Fibroblast of skin of right biceps (primary cell): ENCODE results near the gene MSTN.
A peak's percentile ranks its signal among the peaks of the same experiment; 100 is the strongest.

Experiments used
- DNase-seq: peaks from one replicate; pipeline ENCODE4 v3.0.0-alpha.2; 2013

Gene MSTN

GRCh38 chr2:190062601-190063000 is at the start of gene MSTN:
Gene MSTN (minus strand): TSS chr2:190062729. CDS start chr2:190062596, 133 bp downstream.
- no peak for DNase-seq

GRCh38 chr2:190111166-190111565 is 48.6 kb upstream of the MSTN start:
- DNase-seq, result no peak

GRCh38 chr2:190110699-190111098 is 48.2 kb upstream of the MSTN start:
- no peak for DNase-seq

- DNase-seq, result peak; percentile 56
These were observed 47.6 kb upstream of the MSTN start for GRCh38 chr2:190110131-190110530.

- no peak for DNase-seq
These were observed 44.9 kb upstream of the MSTN start for GRCh38 chr2:190107409-190107808.

- DNase-seq, result no peak
These were observed 44.3 kb upstream of the MSTN start for GRCh38 chr2:190106783-190107182.

GRCh38 chr2:190105554-190105953 is 43.0 kb upstream of the MSTN start:
- no peak for DNase-seq

- DNase-seq, result no peak
These were observed 40.6 kb upstream of the MSTN start for GRCh38 chr2:190103144-190103543.

- DNase-seq, result no peak
These were observed 37.6 kb upstream of the MSTN start for GRCh38 chr2:190099890-190100697.

GRCh38 chr2:190098851-190099250 is 36.3 kb upstream of the MSTN start:
- DNase-seq, result no peak

GRCh38 chr2:190097115-190097514 is 34.6 kb upstream of the MSTN start:
- DNase-seq, result no peak

GRCh38 chr2:190094316-190094871 is 31.9 kb upstream of the MSTN start:
- no peak for DNase-seq

GRCh38 chr2:190093793-190094192 is 31.3 kb upstream of the MSTN start:
- no peak for DNase-seq

- DNase-seq, result no peak
These were observed 27.6 kb upstream of the MSTN start for GRCh38 chr2:190090148-190090547.

- DNase-seq, result peak; percentile 62
These were observed 26.4 kb upstream of the MSTN start for GRCh38 chr2:190088917-190089316.

- no peak for DNase-seq
These were observed 22.2 kb upstream of the MSTN start for GRCh38 chr2:190084704-190085103.

GRCh38 chr2:190082118-190082517 is 19.6 kb upstream of the MSTN start:
- DNase-seq, result no peak

- no peak for DNase-seq
These were observed 18.1 kb upstream of the MSTN start for GRCh38 chr2:190080527-190081049.

- DNase-seq, result no peak
These were observed 16.6 kb upstream of the MSTN start for GRCh38 chr2:190079160-190079559.

GRCh38 chr2:190075623-190076022 is 13.1 kb upstream of the MSTN start:
- no peak for DNase-seq

GRCh38 chr2:190069936-190070696 is 7.6 kb upstream of the MSTN start:
- DNase-seq, result peak; percentile 69

GRCh38 chr2:190068764-190069163 is 6.2 kb upstream of the MSTN start:
- no peak for DNase-seq

- no peak for DNase-seq
These were observed 3.3 kb upstream of the MSTN start for GRCh38 chr2:190065839-190066238.

GRCh38 chr2:190063624-190064023 is 1.1 kb upstream of the MSTN start:
- no peak for DNase-seq
